ENCODE results near the gene POLR2M. TPM values are rescaled to one million over a fixed set of nuclear protein-coding genes. Genes with fewer than 3 reads are reported as not detected.

The POLR2M gene
- total and polyA plus RNA-seq, 4 donors = 7.8 to 230 (median 43.6) TPM

DNA sequence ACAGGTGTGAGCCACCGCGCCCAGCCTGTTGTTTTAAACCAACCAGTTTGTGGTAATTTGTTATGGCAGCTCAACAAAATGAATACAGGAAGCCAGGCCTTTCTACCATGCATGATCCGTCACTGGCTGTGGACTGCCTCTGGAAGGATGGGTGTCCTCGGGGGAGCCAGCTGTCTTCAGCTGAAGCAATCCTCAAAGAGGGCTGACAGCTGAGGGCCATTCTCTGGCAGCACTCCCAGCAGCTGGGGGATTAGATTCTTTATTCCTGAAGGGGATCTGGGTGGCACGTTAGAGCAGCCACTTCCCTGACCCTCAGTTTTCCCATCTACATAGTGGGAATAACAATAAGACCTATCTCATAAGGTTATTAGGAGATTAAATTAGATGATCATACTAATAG lies 24.4 kb downstream of the POLR2M start:
- WGBS = 91% methylated on average over 5 of the region's 5 CpGs
- H3K9me3 ChIP-seq (ENCODE audit: control insufficient read depth in 4 of 4, low read length in 3 of 4) = no peaks in the 10 kb centered on the region

More for the DNA sequence above, 24.4 kb downstream of the POLR2M start:
- Histone ChIP-seq H3K27ac (ENCODE audit: low read depth in 1 of 2, low read length in 2 of 2) (no peak overlapping the region), H3K4me1 (ENCODE audit: control insufficient read depth in 4 of 4, insufficient read depth in 4 of 4, low read length in 3 of 4) (peaks cover 0 to 3% (median 0%) of the 10 kb centered on the region in 4 donors), H3K4me3 (ENCODE audit: low read depth in 1 of 3, low read length in 3 of 3) (no peak overlapping the region), H3K27me3 (ENCODE audit: control insufficient read depth in 4 of 4, insufficient read depth in 4 of 4, low read length in 3 of 4) (no peaks in the 10 kb centered on the region), H3K9ac (ENCODE audit: low read depth in 1 of 2, low read length in 2 of 2) (no peak overlapping the region), H3K36me3 (ENCODE audit: control insufficient read depth in 4 of 4, insufficient read depth in 3 of 4, low read depth in 1 of 4, low read length in 3 of 4) (no peaks in the 10 kb centered on the region)
- no peak for TF ChIP-seq FOXA1 (IDR thresholded peaks at IDR 0.05)
- TF ChIP-seq, protein P1, sequence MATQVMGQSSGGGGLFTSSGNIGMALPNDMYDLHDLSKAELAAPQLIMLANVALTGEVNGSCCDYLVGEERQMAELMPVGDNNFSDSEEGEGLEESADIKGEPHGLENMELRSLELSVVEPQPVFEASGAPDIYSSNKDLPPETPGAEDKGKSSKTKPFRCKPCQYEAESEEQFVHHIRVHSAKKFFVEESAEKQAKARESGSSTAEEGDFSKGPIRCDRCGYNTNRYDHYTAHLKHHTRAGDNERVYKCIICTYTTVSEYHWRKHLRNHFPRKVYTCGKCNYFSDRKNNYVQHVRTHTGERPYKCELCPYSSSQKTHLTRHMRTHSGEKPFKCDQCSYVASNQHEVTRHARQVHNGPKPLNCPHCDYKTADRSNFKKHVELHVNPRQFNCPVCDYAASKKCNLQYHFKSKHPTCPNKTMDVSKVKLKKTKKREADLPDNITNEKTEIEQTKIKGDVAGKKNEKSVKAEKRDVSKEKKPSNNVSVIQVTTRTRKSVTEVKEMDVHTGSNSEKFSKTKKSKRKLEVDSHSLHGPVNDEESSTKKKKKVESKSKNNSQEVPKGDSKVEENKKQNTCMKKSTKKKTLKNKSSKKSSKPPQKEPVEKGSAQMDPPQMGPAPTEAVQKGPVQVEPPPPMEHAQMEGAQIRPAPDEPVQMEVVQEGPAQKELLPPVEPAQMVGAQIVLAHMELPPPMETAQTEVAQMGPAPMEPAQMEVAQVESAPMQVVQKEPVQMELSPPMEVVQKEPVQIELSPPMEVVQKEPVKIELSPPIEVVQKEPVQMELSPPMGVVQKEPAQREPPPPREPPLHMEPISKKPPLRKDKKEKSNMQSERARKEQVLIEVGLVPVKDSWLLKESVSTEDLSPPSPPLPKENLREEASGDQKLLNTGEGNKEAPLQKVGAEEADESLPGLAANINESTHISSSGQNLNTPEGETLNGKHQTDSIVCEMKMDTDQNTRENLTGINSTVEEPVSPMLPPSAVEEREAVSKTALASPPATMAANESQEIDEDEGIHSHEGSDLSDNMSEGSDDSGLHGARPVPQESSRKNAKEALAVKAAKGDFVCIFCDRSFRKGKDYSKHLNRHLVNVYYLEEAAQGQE (IDR thresholded peaks at IDR 0.05) = no peak
- TF ChIP-seq RXRA (IDR thresholded peaks at IDR 0.05) = no peak
- TF ChIP-seq, protein P2, sequence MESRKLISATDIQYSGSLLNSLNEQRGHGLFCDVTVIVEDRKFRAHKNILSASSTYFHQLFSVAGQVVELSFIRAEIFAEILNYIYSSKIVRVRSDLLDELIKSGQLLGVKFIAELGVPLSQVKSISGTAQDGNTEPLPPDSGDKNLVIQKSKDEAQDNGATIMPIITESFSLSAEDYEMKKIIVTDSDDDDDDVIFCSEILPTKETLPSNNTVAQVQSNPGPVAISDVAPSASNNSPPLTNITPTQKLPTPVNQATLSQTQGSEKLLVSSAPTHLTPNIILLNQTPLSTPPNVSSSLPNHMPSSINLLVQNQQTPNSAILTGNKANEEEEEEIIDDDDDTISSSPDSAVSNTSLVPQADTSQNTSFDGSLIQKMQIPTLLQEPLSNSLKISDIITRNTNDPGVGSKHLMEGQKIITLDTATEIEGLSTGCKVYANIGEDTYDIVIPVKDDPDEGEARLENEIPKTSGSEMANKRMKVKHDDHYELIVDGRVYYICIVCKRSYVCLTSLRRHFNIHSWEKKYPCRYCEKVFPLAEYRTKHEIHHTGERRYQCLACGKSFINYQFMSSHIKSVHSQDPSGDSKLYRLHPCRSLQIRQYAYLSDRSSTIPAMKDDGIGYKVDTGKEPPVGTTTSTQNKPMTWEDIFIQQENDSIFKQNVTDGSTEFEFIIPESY (IDR thresholded peaks at IDR 0.05) = no peak
- TF ChIP-seq, protein P3, sequence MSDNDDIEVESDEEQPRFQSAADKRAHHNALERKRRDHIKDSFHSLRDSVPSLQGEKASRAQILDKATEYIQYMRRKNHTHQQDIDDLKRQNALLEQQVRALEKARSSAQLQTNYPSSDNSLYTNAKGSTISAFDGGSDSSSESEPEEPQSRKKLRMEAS (IDR thresholded peaks at IDR 0.05) = no peak
- TF ChIP-seq HNF4G (IDR thresholded peaks at IDR 0.05) = no peak
- no peak for TF ChIP-seq NR2F2 (IDR thresholded peaks at IDR 0.05)
- TF ChIP-seq GABPA (IDR thresholded peaks at IDR 0.05 in 1 of 2, conservative IDR thresholded peaks at IDR 0.05 in 1 of 2) = no peak
- no peak for TF ChIP-seq TAF1 (conservative IDR thresholded peaks at IDR 0.05)
- no peak for TF ChIP-seq JUND (IDR thresholded peaks at IDR 0.05)
- no peak for TF ChIP-seq RAD21 (IDR thresholded peaks at IDR 0.05)
- TF ChIP-seq FOXA2 (IDR thresholded peaks at IDR 0.05) = no peak
- TF ChIP-seq HNF4A (conservative IDR thresholded peaks at IDR 0.05) = no peak
- TF ChIP-seq YY1 (IDR thresholded peaks at IDR 0.05) = no peak
- TF ChIP-seq, protein P4, sequence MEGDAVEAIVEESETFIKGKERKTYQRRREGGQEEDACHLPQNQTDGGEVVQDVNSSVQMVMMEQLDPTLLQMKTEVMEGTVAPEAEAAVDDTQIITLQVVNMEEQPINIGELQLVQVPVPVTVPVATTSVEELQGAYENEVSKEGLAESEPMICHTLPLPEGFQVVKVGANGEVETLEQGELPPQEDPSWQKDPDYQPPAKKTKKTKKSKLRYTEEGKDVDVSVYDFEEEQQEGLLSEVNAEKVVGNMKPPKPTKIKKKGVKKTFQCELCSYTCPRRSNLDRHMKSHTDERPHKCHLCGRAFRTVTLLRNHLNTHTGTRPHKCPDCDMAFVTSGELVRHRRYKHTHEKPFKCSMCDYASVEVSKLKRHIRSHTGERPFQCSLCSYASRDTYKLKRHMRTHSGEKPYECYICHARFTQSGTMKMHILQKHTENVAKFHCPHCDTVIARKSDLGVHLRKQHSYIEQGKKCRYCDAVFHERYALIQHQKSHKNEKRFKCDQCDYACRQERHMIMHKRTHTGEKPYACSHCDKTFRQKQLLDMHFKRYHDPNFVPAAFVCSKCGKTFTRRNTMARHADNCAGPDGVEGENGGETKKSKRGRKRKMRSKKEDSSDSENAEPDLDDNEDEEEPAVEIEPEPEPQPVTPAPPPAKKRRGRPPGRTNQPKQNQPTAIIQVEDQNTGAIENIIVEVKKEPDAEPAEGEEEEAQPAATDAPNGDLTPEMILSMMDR (IDR thresholded peaks at IDR 0.05; ENCODE audit: low read depth, low read length, missing input control) = no peak
- TF ChIP-seq, protein P5, sequence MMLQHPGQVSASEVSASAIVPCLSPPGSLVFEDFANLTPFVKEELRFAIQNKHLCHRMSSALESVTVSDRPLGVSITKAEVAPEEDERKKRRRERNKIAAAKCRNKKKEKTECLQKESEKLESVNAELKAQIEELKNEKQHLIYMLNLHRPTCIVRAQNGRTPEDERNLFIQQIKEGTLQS (IDR thresholded peaks at IDR 0.05) = no peak
- TF ChIP-seq EGR1 (IDR thresholded peaks at IDR 0.05; ENCODE audit: low read depth in 2 of 2) = no peak
- TF ChIP-seq SP1 (IDR thresholded peaks at IDR 0.05) = no peak
- no peak for DNase-seq (ENCODE audit: low spot score)
